Renal cortical epithelial cell (primary cell): ENCODE data around the gene SRP19. TPM values are rescaled to one million over a fixed set of nuclear protein-coding genes. Genes with fewer than 3 reads are reported as not detected.
"Not testable (repeated sequence)": the region's sequence is repeated elsewhere in the genome, so short reads cannot be mapped to it uniquely, and the experiment has no call there.

Source experiments
- DNase-seq: peaks from one replicate; pipeline ENCODE4 v3.0.0-alpha.2; 2011; ENCODE audit warnings: low read depth
- total RNA-seq: library from RNA; depleted of rRNA; stranded (reverse); fragments of >200 nt; gene quantifications from 2 replicates; pipeline ENCODE4 v1.2.3, GENCODE V29; 2014

The SRP19 gene
- 121 and 162 TPM in 2 replicates for total RNA-seq

DNA sequence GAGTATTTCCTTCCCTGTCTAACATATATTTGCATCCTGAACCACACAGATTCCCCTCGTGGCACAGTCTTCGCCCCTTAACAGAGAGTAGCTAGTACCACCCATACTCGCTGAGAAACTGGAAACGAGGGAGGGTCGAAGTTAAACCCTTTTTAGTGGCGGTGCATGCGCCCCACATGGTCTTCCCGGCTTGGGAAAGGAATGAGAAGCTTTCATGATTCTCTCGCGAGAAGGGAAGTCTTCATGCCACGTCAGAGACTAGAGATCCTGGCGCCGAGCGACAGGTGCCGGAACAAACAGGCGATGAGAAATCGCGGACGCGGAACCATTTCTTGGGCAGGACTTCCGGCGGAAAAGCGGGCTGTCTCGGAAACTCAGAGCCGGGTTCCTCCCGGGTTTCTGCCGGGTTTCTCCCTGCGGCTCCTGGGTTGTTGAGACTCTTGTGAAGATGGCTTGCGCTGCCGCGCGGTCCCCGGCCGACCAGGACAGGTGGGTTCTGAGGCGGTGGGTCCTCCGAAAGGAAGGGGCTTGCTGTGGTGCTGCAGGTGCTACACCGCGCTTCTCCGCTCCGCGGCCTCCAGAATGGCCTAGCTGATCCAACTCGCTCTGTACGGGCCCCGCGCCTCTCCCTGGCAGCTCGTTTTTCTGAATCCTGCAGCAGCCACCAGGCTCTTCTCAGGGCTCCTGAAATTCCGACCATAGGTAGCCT lies at the start of gene SRP19:
TSS of gene SRP19 (plus strand) at position 359 of the 709 bp plus-strand sequence. CDS start at position 449, 90 bp downstream.
- peak; percentile 97 for DNase-seq

DNA sequence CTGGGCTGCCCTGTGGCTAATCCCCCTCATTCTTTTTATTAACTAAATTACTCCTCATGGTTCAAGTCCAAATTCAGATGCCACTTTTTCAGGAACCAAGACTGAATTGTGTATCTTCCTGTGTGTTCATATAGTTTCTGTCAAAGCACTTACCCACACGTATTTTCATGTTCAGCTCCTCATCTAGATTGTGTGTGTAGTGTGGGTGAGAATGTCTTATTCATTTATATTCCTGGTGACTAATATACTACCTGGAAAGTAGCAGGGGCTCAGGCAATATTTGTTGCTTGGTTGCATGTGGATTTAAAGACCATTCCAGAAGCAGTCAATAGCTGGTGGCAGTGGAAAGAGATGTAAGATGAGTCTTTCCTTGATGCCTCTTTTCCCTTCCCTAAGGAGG lies 48.5 kb upstream of the SRP19 start:
- DNase-seq = no peak

DNA sequence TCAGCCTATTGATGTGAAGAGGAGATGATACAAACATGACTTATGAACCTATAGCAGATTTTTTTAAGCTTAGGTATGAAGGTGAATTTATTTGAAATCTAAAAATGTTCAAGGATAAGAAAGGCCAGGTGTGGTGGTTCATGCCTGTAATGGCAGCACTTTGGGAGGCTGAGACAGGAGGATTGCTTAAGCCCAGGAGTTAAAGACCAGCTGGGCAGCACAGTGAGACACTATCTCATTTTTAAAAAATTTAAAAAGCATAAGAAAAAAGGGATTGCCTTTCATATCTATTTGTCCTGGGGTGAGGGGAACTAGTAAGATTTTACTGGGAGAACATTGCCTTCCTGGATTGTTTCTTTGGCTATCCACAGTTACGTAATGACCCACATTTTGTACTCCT lies 40.8 kb upstream of the SRP19 start:
- no peak for DNase-seq

DNA sequence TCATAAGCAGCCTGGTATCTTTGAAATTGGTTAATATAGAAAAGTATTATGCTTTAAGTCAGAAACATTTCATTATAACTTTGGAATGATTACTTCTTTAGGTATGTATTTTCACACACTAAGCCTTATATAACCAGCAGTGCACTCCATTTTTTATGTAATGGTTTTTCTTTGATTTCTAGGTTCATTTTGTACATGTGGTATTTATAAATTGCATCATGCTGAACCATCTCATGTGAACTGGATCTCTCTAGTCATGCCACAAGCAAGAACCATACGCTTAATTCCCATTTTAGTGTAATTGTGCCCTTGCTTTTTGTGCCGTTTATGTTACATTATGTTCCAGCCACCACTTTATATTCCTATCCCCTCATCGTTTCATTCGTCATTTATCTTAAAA lies 38.6 kb upstream of the SRP19 start:
- DNase-seq = no peak

DNA sequence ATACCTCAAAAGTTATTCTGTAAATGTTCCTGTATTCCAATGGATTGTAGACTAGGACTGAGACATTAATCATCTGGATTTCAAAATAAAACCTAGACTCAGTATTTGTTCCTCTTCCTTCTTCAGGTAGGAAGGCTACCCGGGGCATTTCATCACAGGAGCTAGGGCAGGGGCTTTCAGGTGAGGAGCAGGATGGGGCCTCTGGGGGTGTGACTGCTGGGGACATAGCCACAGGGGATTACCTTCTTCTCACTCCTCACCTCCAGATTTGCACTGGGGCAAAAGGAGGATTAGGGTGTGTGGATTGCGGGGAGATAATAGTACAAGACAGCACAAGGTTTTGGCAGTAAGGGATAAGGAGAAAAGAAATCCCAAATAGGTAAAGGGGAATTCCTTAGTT lies 37.9 kb upstream of the SRP19 start:
- DNase-seq = no peak

DNA sequence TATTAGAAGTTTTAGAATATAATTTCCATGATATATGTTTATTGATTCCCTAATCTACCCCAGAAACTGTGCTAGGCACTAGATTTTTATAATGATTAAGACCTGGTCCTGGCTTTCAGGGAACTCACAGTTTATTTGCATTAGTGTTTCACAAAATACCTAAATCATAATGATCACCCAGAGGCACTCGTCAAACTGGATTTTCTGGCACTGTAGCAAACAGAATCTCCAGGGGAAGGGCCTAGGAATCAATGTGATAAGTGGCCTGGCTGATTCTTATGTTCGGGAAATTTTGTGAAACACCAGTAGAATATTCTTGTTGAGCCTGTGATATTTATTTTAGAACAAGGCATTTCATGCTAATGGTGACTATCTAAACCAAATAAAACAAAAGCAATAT lies 37.4 kb upstream of the SRP19 start:
- no peak for DNase-seq

DNA sequence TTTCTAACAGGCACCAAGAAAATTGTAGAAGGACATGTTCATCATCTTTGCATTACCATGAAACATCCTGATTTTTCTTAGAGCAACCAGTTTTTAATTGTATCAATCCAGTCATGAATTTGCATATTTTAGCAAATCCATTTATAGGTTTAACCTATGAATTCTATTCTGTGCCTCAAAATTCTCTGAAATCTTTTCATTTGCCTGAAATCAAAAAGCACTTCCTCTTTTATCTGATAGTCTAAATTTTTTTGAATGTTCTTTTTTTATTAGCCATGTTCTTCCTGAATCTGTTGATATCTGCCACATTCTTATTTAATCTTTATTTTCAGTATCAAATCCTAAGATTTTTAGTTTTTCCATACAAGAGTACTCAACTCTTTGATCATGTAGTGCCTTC lies 36.9 kb upstream of the SRP19 start:
- no peak for DNase-seq

DNA sequence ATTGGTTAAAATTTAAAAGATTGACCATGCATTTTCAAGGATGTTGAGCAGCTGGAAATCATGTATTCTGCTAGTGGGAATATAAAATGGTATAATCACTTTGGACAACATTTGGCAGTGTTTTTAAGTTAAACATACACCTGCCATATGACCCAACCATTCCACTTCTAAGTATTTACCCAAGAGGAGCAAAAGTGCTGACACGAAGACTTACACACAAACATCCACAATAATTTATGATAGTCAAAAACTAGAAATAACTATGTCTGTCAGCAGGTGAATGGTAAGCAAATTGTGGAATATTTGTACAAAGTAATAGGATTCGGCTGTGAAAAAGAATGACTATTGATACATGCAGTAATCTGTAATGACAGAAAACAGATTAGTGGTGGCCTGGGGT lies 30.7 kb upstream of the SRP19 start:
- no peak for DNase-seq

DNA sequence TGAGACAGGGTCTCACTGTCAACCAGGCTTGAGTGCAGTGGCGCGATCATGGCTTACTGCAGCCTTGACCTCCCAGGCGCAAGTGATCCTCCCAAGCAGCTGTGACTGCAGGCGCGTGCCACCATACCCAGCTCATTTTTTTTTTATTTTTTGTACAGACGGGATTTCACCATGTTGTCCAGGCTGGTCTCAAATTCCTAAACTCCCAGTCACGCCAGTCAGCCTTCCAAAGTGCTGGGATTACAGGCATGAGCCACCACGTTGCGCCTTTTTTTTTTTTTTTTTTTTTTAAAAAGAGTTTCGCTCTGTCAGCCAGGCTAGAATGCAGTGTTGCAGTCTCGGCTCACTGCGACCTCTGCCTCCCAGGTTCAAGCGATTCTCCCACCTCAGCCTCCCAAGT lies 27.1 kb upstream of the SRP19 start:
- no peak for DNase-seq

DNA sequence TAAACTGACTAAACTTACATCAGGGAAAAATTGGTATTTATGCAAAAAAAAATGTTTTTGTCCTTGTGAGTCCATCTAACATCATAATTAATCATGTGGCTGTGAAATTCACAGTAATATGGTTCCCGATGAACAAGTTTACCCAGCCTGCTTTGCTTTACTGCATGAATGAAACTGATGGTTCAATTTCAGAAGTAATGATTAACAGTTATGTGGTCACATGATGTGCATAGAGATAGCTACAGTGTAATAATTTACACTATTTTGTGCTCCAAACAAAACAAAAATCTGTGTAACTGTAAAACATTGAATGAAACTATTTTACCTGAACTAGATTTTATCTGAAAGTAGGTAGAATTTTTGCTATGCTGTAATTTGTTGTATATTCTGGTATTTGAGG lies 16.6 kb upstream of the SRP19 start:
- DNase-seq = no peak

DNA sequence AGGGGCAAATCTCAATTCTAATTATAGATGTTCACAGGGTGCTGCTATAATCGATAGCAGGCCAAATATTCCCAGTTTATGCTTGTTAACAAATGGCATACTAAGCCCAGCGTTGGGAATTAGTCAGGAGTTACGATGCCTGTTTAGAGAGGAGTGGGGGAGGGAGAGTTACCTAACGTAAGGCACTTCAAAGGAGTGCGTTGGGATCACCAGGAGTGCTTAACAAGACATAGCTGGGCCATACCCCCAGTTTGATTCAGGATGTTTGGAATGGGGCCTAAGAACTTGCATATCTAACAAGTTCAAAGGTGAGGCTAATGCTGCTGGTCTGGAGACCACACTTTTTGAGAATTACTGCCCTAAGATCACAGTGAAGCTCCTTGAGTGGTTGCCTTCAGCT lies 14.5 kb upstream of the SRP19 start:
- no peak for DNase-seq

DNA sequence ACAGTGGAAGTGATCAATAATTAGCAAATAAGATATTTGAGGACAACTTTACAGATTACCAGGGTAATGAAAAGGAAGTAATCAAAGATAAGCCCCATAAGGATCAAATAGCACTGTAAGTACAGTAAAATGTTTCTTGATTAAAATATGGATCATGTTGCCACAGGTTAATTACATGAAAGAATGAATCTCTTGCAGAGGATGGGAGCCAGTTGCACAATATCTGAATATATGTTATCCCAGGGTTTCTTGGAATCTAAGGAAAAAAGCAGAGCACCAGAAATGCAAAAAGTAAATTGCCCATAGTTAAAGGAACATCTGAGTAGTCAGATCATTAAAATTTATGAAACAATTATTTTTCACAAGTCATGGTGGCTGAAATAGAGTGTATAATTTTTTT lies 13.8 kb upstream of the SRP19 start:
- no peak for DNase-seq

DNA sequence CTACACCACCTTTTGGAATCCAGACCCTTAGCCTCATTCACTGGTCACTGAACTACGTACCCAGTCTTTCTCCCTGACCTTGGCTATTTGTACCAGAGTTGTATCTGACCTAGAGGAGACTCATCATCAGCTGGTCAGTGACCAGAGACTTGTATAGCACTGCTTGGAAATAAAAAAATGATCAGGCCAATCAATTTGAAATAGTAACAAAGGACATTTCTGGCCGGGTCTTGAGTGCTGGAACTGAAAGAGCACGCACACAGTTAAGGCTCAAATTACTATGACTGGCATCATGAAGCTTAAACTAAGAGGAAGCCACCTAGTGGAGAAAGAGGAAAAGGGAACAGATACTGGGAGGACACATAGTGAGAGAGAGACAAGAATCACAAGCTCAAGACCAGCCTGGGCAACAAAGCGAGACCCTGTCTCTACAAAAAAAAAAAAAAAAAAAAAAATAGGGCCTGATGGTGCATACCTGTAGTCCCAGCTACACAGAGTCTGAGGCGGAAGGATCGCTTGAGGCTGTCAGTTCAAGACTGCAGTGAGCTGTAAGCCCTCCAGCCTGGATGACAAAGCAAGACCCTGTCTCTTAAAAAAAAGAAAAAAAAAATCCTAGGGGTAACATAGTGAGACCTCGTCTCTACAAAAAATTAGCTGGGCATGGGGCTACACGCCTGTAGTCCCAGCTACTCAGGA lies 12.8 kb upstream of the SRP19 start:
- peak; percentile 80 for DNase-seq

DNA sequence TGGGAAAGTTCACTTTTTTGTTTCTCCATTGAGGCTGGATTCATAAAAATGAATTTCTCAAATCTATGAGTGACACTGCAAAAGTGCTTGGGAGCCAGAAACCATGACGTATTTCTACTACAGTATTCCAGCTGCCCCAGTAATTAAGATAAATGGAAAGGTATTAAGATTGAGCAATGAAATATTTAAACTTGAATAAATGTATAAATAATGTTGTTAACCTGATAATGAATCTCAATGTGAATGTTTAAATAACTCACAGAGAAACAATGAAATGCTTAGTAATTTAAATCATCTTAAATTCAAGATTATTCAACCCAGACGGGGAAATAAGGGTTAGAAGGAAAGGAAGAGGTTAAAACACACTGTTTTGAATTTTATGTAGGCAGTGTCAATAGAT lies 11.2 kb upstream of the SRP19 start:
- DNase-seq = no peak

DNA sequence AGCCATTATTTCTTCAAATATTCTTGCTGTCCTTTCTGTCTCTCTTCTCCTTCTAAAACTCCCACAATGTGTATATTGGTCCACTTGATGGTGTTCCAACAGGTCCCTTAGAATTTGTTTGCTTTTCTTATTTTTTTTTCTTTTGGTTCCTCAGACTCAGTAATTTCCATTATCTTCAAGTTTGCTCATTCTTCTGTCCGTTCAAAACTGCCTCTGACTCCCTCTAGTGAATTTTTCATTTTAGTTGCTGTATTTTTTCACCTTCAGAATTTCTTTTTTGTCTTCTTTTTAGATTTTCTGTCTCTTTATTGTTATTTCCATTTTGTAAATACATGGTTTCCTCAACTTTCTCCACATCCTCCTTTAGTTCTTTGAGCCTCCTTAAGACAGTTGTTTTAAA lies 6.4 kb upstream of the SRP19 start:
- no peak for DNase-seq

DNA sequence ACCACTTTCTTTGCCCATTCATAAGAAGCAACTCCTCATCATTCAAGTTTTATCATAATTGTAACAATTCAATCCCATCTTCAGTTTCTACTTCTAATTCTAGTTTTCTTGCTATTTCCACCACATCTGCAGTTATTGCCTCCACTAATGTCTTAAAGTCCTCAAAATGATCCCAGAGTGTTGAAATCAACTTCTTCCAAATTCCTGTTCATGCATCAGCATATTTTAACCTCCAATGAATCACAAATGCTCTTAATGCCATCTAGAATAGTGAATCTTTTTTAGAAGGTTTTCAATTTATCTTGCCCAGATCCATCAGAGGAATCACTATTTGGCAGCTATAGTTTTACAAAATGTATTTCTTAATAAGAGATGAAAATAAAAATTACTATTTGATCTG lies 3.2 kb upstream of the SRP19 start:
- peak; percentile 19 for DNase-seq

DNA sequence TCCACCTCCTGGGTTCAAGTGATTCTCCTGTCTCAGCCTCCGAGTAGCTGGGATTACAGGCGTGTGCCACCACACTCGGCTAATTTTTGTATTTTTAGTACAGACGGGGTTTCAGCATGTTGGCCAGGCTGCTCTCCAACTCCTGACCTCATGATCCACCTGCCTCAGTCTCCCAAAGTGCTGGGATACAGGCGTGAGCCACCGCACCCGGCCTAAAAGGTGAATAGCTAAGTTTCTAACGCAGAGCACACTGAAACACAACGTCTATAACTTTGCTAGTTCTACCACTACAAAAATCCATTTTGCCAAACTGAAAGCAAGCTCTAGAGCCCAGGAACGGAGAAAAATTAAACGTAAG lies 537 bp upstream of the SRP19 start:
- not testable (repeated sequence) for DNase-seq

DNA sequence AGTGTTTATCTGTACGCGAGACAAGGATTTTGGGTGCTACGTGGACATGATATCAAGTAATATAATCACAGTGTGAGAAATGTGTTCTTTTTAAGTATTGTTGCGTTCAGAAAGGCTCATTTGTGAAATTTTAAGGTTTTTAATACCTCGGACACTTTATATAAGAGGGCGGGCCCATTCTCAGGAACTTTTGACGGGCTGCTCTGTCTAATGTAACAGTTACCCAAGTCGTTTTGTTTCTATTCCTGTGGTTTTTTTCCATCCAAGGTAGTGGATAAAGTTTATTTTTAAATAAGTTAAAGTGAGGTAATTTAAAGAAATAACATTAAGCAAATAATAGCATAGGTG lies 525 bp downstream of the SRP19 start:
- no peak for DNase-seq

DNA sequence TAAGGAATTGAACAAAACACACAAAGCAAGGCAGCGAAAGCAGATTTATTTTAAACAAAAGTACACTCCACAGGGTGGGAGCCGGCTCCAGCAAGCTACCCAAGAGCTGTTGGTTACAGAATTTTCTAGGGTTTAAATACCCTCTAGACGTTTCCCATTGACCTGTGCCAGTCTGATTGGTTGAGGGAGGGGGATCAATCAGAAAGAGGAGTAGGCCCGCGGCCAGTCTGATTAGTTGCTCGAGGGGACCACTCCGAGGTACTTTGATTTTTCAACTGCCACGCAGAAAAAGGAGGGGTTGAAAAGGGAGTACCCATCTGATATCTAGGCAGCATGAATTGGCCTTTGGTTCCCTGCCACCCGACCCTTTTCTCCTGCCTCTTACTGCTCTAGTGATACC lies 998 bp downstream of the SRP19 start:
- DNase-seq = no peak

DNA sequence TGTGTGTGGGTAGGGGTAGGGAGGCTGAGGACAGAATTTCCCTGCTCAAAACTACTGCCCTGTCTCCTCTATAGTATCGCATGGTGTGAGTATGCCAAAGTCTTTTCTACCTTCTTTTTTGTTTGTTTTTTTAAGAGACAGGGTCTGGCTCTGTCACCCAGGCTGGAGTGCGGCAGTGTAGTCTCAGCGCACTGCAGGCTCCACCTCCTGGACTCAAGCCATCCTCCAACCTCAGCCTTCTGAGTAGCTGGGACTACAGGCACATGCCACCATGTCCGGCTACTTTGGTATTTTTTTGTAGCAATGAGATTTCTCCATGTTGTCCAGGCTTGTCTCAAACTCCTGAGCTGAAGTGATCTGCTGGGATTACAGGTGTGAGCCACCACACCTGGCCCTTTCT lies 2.5 kb downstream of the SRP19 start:
- no peak for DNase-seq

DNA sequence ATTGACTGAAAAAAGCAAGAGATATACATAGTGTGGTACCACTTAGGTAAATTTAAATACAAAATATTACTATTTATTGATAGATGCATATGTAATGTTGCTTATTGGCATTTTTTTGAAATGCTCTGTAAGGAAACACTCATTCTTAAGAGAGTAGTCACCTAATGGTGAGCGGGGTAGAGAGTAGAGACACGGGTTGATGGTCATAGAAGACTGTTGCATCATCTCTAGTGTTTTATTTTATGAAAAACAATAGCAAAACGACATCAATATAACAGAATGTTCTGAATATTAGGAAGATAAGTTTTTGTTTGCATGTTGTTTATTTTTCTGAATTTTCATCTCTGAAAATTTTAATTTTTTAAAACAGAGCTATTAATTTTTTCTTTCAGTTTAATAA lies 4.0 kb downstream of the SRP19 start:
- DNase-seq = no peak

DNA sequence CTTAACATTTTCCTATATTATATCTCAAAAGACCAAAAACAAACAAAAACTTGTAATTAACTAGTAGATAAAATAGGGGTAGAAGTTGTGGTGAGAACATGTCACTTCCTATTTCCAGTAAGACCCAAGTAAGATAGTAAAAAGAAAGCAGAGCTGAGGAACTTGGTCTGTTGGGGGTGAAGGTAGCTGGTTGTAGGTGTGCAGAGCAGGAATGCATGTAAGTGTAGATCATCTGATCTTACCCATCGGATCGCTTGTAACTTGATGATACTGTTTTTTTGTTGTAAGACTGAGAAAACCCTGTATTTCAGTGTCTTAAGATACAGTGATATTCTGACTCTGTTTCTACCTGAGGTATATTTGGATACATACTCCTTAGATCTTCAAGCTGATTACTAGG lies 5.7 kb downstream of the SRP19 start:
- DNase-seq = no peak

DNA sequence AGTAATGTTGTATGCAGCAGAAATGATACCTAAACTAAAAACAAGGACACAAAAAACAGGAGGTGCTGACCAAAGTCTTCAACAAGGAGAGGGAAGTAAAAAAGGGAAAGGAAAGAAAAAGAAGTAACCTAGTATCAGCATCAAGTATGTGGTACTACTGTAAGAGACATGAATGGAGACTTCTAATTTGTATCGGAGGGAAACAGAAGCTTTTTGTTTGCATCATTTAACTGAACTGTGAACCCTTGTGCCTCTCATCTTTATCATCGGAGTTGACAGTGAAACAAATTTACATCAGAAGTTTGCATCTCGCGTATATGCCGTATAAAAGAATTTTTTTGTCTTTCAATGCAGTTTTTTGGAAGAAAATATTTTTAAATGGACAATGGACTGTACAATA lies 6.3 kb downstream of the SRP19 start:
- no peak for DNase-seq

DNA sequence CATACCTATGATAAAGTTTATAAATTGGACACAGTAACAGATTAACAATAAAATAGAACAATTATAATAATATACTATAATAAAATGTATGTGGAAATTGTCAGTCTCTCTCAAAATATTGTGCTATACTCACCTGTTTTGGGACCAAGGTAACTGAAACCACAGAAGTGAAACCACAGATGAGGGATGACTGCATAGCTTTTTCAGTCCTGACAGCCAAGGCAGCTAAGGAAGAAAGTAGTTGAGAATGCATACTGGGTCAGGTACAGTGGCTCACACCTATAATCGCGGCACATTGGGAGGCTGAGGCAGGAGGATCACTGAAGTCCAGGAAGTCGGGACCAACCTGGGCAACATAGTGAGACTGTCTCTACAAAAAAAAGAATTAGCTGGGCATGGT lies 8.9 kb downstream of the SRP19 start:
- DNase-seq = no peak
